HG02885 (cell line): ENCODE data around the gene AUTS2.

Source experiments
- ATAC-seq: cut with Tn5 transposase; IDR thresholded peaks from one replicate; pipeline ENCODE4 v1.9.1; 2021; ENCODE audit warnings: mild to moderate bottlenecking; ENCODE audit not compliant: unreplicated experiment, poor library complexity

Gene AUTS2

DNA sequence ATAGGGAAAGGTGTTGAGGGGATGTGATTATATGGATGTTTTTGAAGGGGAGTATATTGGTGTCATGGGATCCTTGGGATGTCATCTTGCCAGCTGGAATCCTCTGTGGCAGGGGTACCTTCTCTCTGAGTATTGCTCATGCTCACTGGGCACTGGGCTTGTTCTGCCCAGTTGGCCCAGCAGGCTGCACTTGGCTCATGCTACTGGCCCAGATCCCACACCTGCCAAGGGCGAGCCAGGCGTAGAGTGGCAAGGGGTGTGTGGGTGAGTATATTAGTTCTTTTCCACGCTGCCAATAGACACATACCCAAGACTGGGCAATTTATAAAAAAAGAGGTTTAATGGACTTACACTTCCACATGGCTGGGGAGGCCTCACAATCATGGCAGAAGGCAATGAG is 311.9 kb downstream of the AUTS2 start:
- no peak for ATAC-seq

DNA sequence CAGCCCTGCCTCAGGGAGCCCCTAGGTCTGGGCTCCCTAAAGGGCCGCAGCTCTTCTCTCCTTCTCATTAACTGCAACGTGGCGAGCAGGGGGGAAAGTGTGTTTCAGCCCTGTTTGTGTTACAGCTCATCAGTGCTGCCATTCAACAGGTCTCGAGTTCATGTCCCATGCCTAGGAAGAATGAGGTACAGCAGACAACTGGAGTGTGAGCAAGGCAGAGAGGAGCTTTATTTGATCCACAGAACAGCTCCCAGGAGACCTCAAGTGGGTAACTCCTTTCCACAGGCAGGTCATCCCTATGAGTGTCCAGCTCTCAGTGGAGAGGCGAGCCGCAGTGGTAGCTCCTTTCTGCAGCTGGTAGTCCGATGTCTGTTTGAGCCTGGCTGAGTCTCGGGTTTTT is 313.1 kb downstream of the AUTS2 start:
- ATAC-seq, result no peak

DNA sequence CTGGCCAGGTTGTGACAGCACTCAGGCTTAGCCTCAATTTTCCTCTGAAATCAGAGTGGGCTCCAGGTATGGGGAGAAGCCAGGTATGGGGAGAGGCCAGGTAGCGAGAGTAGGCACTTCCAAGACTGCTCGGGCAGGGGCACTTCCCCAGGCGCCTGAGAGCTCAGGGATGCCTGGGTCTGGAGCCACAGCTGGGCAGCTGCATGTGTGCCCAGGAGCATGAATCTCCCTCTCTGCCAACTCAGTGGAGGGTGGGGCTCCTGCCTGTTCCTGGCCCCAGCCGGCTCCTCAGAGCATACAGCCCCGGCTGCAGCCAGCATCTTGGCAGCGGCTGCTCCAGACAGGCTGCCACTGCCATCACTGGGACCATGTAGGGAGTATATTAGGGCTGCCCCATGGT is 313.9 kb downstream of the AUTS2 start:
- no peak for ATAC-seq

DNA sequence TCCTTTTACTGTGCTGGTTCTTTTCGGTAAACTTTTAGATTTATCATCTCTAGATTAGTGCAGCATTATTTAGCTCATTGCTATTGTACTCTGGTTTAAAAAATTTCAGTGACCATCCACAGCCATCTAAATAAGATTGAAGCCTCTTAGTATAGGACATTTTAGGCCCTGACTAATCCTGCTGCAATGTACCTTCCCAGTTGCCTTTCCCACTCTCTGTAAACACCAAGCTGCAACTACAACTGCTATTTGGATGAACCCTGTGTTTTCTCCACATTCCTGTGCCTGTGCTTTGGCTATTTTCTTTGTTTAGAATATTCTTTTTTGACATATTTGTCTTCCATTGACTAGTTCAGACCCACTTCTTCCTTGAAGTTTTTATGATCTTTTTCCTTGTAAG is 314.6 kb downstream of the AUTS2 start:
- no peak for ATAC-seq

DNA sequence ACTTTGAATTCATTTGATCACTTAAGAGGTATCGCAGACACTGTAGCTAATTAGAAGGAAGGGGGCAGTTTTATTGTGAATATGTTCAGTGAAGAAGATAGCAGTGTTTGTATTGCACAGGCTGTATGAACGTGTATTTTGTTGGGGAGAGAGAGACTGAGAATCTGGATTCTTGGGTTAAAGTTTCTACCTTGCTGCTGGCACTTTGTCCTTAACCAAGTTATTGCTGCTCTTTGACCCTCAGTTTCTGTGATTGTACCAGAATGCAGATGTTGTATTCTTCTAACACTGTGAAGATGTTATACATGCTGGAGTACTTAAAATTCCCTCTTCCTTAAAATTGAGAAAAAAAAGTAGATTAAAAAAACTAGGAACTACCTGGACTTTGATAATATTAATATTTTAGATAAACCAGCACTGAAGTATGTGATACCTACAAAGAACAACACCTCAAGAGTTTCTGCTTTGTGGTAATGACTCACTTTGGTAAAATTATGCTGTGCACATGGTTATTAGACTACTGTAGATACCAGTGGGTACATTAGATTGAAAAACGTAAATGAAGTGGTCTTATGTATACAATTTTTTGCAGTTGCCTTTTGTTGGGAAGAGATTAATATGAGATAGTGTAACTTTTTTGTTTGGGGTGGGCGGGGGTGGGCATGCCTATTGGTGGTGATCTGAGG is 321.3 kb downstream of the AUTS2 start:
- ATAC-seq, result no peak

DNA sequence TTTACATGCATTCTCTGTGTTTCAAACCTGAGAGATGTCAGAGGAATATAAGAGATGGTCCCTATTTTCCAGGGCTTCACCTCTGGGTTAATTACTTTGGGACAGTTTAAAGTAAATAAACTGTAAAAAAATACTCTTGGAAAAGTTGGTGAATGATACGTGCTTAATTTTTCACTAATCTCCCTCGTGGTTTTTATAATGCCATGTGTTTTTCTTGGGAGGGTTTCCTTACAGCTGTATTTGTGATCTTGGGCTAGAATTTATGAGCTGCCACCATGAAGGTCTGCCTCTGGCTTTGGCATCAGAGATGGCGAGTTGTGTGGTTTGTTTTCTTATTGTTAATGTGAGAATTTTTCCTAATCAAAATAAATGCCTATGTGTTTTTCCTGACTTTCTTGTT is 322.5 kb downstream of the AUTS2 start:
- ATAC-seq, result no peak

DNA sequence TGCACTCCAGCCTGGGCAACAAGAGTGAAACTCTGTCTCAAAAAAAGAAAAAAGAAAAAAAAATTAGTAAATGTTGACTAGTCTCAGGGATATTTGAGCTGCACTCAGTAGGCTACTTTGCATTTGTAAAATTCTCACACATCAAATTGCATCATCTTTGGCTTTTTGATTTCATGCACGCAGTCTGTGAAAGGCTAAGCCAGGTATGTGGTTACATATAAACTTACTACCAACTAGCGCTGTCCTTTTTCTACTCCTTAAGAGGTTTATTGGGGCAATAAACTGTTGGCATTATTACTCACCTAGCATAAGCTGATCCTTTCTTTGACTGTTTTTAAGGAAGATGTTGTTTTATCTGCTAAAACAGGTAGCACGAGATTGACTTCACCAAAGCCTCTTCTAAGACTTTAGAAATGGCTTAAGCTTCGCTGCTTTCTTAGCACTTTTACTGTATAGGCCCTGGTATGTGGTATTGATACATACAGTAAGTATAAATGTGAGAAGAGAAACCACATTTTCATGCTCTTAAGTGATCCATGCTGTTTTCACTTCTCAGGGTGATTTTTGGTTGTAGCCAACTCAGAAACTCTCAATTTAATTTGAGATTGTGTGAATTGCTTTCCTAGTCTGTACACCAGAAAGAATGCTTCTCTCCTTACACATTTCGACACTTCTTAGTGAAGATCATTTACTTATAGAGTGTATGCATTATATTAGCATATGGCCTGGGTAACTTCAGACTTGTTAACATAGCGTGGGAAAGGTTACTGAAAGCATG is 323.9 kb downstream of the AUTS2 start:
- ATAC-seq, result peak; percentile 77

DNA sequence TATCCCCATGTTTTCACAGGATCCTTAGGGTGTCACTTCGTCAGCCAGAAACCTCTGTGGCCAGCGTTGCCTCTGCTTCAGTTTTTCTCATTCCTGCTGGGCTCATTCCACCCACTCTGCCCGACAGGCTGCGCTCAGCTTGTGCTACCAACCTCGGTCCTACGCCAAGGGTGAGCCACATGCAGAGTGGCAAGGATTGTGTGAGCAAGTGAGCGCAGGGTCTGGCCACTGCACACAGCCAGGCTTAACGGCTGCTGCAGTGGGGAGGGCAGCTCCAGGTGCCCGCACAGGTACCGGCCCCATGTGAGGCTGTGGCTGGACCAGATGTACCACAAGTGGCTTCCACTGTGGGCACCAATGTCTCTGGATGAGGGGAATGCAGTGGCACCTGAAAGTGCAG is 329.2 kb downstream of the AUTS2 start:
- no peak for ATAC-seq

DNA sequence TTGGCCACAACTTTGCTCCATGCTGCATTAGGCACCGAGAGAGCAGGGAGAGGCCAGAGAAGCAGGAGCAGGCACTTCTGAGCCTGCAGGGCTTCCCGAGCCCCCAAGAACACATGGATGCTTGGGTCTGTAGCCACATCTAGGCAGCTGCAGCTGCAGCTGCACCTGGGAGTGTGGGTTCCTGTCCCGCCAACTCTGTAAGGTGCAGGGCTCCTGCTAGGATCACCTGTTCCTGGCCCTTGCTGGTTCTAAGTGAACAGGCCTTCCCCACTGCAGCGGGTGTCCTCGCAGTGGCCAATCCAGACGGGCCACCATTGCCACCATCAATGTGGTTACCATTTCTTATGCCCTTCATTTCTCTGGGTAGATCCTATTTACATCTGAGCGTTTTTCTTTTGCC is 330.3 kb downstream of the AUTS2 start:
- no peak for ATAC-seq

DNA sequence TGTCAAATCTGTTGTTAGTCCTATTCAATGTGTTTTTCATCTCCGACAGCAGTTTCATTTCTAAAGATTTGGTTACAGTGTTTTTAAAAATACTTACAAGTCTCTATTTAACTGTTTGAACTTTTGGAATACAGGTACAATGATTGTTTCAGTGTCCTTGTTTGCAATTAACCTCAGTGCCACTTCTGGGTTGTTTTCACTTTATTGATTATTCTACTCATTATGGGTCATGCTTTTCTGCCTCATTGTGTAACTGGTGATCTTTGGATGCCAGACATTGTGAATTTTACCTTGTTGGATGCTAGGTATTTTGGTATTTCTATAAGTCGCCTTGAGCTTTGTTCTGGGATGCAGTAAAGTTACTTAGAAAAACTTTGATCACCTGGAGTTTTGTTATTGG is 331.3 kb downstream of the AUTS2 start:
- no peak for ATAC-seq

DNA sequence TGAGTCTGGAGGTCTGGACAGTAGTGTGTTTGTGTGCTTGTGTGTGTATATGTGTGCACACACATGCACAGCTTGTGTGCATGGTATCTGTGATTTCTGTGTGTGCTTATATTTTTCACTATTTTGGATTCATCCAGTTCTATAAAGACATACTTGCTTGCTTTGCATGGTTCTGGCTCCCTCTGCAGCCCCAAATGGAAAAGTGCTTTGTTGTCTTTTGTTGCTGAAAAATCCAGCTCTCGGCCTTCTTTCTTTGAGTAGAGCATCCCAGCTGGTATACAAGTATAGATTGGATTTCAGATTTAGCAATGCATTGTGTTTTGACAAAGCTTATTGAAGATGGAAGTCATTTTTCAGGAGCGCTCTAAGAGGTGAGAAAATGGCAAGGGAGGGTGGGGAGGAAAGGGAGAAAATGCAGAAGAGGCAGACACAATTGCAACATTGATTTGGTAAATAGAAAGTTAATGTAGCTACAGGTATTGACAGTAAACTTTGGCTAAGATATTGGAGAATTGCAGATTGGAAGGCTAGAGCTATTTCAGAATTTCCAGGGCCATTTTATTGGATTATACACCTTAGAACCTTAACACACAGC is 333.9 kb downstream of the AUTS2 start:
- ATAC-seq, result no peak

DNA sequence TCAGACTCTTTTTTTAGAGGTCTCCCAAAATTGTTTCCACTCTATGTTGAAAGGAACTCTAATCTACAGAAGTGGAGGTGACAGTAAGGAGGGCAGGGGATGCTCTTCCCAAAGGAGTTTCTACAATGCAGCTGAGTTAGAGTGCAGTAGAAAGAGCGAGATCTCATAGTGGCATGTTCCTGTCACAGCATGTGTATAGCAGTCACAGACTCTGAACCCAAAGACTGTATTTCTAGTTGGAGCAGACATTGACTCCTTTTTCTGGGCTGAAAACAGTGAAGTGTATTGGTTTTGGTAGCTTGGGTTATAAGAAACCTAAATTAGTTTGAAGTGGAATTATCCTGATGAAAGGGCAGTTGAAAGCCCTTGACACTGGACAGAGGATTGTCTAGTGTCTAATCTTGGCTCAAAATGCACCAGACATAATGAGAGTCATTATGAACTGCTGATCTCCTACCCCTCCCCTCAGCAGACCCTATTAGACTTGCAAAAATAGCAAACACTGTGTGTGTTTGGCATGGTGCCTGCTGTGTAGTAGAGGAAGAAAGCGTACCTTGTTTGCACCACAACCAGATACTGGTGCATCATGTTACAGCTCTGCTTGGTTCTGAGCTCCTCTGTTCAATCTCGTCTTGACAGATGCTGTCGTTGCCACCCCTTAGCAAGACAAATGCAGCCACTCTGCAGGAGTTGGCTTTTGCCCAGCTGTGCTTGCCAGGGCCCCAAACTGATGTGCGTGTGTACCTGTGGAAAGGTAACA is 336.0 kb downstream of the AUTS2 start:
- no peak for ATAC-seq

DNA sequence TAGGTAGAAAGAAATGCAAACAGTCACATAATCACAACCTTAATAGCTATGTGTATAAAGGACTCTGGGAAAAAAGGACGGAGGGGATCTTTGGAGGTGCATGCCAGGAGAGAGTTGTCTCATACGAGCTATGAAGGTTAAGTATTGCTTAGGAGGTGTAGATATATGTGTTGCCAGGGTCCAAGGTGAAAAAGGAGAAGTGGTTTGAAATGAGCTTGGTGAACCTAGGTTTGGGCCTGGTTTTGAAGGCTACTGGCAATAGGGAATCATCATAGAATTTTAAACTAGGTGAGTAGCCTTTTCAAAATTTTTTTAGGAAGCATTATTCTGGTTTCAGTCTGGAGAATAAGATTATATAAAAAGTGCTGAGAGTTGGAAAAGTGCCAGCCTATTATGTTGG is 336.8 kb downstream of the AUTS2 start:
- no peak for ATAC-seq

DNA sequence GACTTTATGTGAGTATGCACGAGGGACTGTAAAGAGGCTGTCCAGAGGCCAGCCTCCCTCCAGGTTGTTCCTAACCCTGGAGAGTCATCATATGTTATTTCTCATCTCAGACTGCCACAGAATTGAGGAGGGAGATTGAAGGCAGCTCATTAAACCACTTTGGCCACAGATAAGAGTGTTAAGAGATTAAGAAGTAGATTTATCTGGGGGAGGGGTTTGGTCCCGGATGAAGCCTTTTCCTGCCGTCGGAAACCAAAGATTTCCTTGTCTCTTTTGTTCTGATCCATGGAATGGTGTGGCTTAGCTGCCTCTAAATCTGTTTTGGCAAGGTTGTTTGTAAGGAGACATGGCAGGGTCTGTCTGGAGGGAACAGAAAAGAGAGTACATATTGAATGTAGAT is 338.8 kb downstream of the AUTS2 start:
- ATAC-seq, result no peak

DNA sequence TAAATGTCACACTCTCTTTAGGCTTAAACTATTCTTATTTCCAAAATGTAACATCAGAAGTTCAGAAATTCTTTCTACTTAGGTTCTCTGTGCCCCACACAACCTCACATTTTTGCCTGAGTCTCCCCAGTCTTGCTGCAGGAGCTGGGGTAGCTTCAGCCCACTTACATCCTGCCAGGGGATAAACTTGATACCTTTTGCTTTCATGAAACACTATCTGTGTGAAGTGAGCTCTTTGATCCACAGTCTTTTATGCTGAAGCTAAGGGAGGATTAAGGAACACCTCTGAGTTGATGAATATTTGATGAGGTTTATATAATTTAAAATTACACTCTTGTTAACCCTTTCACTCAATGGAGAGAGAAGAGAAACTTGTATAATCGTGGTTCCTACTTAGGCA is 341.0 kb downstream of the AUTS2 start:
- ATAC-seq, result no peak

DNA sequence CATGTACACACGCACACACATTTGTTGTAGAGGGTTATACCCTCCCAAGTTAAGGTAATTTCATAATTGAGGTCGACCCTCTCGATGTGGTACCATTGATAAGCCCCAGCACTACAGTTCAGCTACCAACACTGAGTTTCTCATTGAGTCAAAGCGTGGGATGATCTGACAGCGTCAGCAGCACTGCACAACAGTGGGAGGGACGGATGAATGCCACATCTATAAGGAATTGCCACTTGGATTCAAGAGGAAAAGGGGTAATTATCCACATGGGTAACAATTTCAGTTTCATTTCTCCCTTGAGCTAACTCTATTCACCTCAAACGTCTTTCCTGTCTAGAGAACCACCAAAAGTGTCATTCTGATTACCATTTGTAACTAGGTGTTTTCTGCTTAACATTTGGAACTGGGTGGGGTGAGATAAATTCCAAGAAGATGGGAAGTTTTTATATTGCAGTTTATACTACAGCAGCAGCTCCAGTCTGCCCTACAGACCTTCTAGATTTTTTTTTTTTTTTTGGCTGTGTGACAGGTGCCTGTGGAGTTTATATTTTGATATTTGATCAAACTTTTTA is 342.9 kb downstream of the AUTS2 start:
- no peak for ATAC-seq

DNA sequence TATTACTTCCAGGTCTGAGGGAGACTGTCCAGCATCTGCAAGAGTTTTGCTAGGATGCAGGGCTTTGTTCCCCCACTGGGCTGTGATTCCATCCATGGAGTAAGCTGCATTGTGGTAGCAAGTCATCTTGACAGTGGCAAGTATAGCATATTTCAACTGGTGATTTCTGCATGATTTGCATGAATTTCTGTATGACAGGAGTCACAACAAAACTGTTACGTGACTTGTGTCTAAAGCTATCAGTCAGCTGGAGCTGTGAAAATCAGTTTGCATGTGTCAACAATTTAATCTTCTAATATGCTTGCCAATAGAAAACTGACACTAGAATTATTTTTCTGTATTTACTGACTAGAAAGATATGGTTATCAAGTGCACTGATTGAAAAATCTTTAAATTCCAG is 344.3 kb downstream of the AUTS2 start:
- ATAC-seq, result no peak

DNA sequence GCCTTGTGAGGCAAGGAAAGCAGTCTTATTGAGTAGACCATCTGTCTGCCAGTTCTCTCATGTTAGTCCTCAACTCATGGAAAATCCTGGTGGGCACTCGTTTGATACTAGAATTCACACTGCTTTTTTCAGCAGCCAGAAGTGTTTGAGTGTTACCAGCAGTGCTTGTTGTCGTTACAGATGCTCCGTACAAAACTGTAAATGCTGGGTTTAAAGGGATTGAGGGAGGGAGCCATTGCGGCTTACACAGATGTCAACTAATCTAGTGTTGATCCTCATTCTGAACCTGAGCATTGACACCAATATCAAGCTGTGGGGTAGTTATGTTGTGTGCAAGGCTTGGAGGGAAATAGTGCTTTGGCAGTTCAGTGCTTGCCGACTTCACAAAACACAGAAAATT is 348.6 kb downstream of the AUTS2 start:
- ATAC-seq, result no peak

DNA sequence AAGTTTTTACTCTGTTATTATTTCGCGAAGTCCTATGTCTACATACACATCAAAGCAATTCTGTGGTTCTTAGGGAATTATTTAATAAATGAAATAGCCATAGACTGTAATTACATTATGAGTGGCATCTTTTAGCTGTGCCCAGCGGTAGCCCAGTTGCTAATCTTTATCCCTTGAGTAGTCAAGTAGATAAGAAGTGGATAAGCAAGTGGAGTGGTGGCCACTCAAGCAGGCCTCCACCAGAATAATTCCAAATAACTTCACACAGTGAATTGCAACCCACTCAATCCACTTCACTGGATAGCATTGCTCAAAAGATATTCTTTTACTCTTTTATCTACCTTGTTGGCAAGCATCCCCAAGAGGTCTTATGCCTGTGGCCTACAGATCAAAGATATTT is 349.7 kb downstream of the AUTS2 start:
- no peak for ATAC-seq

DNA sequence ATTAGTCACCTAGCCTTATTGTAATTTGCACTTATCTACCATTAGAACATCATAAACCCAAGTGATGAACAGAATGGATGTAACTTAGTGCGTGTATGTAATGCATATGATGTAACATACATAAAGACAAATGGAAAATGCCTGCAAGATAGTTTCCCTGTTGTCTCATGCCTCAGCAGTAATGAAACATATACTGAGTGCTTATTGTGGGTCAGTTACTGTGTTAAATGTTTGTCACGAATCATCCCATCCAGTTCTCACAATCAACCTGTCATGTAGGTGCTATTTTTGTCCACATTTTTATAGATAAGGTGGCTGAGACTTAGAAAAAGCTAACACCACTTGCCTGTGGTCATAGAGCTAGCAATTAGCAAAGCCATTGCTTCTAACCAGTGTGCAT is 350.8 kb downstream of the AUTS2 start:
- no peak for ATAC-seq

DNA sequence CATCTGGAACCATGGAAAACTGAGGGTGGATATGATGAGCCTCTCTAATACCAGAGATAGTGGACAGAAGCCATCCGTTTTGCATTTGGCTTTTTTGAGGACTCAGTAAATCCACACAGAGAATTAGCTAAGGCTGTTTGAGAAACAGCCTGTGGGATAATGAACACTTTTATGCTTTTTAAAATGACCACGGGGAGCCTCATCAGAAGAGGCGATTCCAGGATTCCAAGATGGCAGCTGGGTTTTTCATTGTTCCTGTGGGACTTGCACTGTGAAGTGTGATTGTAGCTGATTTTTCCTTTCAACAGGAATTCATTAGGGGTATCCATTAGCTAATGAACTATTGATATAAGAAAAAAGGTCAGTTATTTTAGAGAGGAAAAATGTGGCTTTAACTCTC is 353.2 kb downstream of the AUTS2 start:
- ATAC-seq, result no peak
